Effector memory CD8-positive, alpha-beta T cell (primary cell): ENCODE results near the gene SMARCC2.
A peak's percentile ranks its signal among the peaks of the same experiment; 100 is the strongest.

Source experiments
- ATAC-seq: fragments of 150-1000 bp; cut with Tn5 transposase; replicated peaks from 2 replicates; pipeline ENCODE4 v1.10.0; 2021; ENCODE audit warnings: mild to moderate bottlenecking, moderate library complexity
- DNase-seq, 3 experiments: peaks; one replicate each; pipeline ENCODE4 v3.0.0; 2021
- H3K27ac Mint-ChIP-seq, 2 donors: one replicate each; pipeline ENCODE4 v1.8.0; 2022; ENCODE audit warnings: mild to moderate bottlenecking in 2 of 2, mixed read lengths in 2 of 2, moderate library complexity in 2 of 2
- H3K27me3 Mint-ChIP-seq, 2 donors: one replicate each; pipeline ENCODE4 v1.8.0; 2022; ENCODE audit warnings: mixed read lengths in 2 of 2
- H3K36me3 Mint-ChIP-seq: one replicate; pipeline ENCODE4 v1.8.0; 2022; ENCODE audit warnings: mild to moderate bottlenecking, moderate library complexity, mixed read lengths; ENCODE audit not compliant: insufficient read depth
- H3K4me1 Mint-ChIP-seq, 2 donors: one replicate each; pipeline ENCODE4 v1.8.0; 2022; ENCODE audit warnings: low read depth in 2 of 2, mixed read lengths in 2 of 2
- H3K4me3 Mint-ChIP-seq, 2 donors: one replicate each; pipeline ENCODE4 v1.8.0; 2022; ENCODE audit warnings: mild to moderate bottlenecking in 2 of 2, mixed read lengths in 2 of 2, moderate library complexity in 2 of 2
- H3K9me3 Mint-ChIP-seq, 2 donors: one replicate each; pipeline ENCODE4 v1.8.0; 2022; ENCODE audit warnings: mixed read lengths in 2 of 2

The SMARCC2 gene

GRCh38 chr12:56145217-56145616 is 44.1 kb downstream of the SMARCC2 start:
- H3K27ac Mint-ChIP-seq: peak overlapping the region in 1 of 2 donors; percentile 35
- DNase-seq (no peak), ATAC-seq (no peak)
- peaks cover 51% of the 10 kb centered on the region for H3K36me3 Mint-ChIP-seq
- peaks cover 19% of the 10 kb centered on the region in 2 donors for H3K4me1 Mint-ChIP-seq
- no peak overlapping the region for H3K4me3 Mint-ChIP-seq
- no peaks in the 10 kb centered on the region for H3K9me3 Mint-ChIP-seq
- no peaks in the 10 kb centered on the region for H3K27me3 Mint-ChIP-seq

- no peaks in the 10 kb centered on the region for H3K9me3 Mint-ChIP-seq
- ATAC-seq (no peak), DNase-seq (no peak)
- H3K27me3 Mint-ChIP-seq: no peaks in the 10 kb centered on the region
- peaks cover 63% of the 10 kb centered on the region for H3K36me3 Mint-ChIP-seq
- peaks cover 17 to 19% of the 10 kb centered on the region in 2 donors for H3K4me1 Mint-ChIP-seq
- H3K27ac Mint-ChIP-seq: peak overlapping the region; percentile 67 to 84
- no peak overlapping the region for H3K4me3 Mint-ChIP-seq
These were observed 45.4 kb downstream of the SMARCC2 start for GRCh38 chr12:56143870-56144269.

GRCh38 chr12:56143217-56143616 is 46.1 kb downstream of the SMARCC2 start:
- DNase-seq: no peak
- H3K27me3 Mint-ChIP-seq: no peaks in the 10 kb centered on the region
- H3K4me3 Mint-ChIP-seq: no peak overlapping the region
- H3K4me1 Mint-ChIP-seq: peaks cover 19 to 23% of the 10 kb centered on the region in 2 donors
- H3K9me3 Mint-ChIP-seq: no peaks in the 10 kb centered on the region
- peak overlapping the region; percentile 67 to 84 for H3K27ac Mint-ChIP-seq
- H3K36me3 Mint-ChIP-seq: peaks cover 69% of the 10 kb centered on the region
- ATAC-seq: peak; percentile 58

GRCh38 chr12:56141946-56142784 is 47.1 kb downstream of the SMARCC2 start:
- peaks cover 80% of the 10 kb centered on the region for H3K36me3 Mint-ChIP-seq
- H3K4me3 Mint-ChIP-seq: no peak overlapping the region
- no peaks in the 10 kb centered on the region for H3K9me3 Mint-ChIP-seq
- H3K27ac Mint-ChIP-seq: peak overlapping the region; percentile 67 to 84
- no peak for ATAC-seq
- H3K4me1 Mint-ChIP-seq: peaks cover 23 to 29% of the 10 kb centered on the region in 2 donors
- DNase-seq: no peak
- no peaks in the 10 kb centered on the region for H3K27me3 Mint-ChIP-seq

GRCh38 chr12:56137853-56138571 is 51.3 kb downstream of the SMARCC2 start:
- Mint-ChIP-seq H3K27ac (peak overlapping the region; percentile 13 to 67), H3K27me3 (no peaks in the 10 kb centered on the region), H3K4me3 (no peak overlapping the region), H3K36me3 (peaks cover 100% of the 10 kb centered on the region), H3K4me1 (peaks cover 22 to 30% of the 10 kb centered on the region in 2 donors), H3K9me3 (no peaks in the 10 kb centered on the region)
- ATAC-seq (no peak), DNase-seq (no peak)

DNA sequence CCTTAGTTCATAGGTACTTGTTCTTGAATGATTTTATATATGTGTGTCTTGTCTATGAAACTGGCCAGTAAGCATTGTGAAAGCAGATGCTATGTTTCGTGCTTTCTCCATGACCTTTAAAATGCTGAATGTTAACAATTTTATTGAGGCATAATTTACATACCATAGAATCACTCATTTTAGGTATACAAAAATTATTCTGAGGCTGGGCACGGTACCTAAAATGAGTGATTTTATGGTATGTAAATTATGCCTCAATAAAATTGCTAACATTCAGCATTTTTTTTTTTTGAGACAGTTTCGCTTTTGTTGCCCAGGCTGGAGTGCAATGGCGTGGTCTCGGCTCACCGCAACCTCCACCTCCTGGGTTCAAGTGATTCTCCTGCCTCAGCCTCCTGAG is 54.4 kb downstream of the SMARCC2 start:
- Mint-ChIP-seq H3K27ac (peak overlapping the region in 1 of 2 donors; percentile 49), H3K4me1 (peaks cover 28 to 29% of the 10 kb centered on the region in 2 donors), H3K27me3 (no peaks in the 10 kb centered on the region), H3K36me3 (peaks cover 94% of the 10 kb centered on the region), H3K9me3 (no peaks in the 10 kb centered on the region), H3K4me3 (no peak overlapping the region)
- DNase-seq (no peak), ATAC-seq (no peak)

- Mint-ChIP-seq H3K4me3 (peak overlapping the region; percentile 98 to 99), H3K27me3 (no peaks in the 10 kb centered on the region), H3K4me1 (peaks cover 44 to 55% of the 10 kb centered on the region in 2 donors), H3K36me3 (peaks cover 79% of the 10 kb centered on the region), H3K27ac (peak overlapping the region; percentile 97 to 98), H3K9me3 (no peaks in the 10 kb centered on the region)
- ATAC-seq (no peak), DNase-seq (no peak)
These were observed 58.4 kb downstream of the SMARCC2 start for GRCh38 chr12:56130876-56131275.

DNA sequence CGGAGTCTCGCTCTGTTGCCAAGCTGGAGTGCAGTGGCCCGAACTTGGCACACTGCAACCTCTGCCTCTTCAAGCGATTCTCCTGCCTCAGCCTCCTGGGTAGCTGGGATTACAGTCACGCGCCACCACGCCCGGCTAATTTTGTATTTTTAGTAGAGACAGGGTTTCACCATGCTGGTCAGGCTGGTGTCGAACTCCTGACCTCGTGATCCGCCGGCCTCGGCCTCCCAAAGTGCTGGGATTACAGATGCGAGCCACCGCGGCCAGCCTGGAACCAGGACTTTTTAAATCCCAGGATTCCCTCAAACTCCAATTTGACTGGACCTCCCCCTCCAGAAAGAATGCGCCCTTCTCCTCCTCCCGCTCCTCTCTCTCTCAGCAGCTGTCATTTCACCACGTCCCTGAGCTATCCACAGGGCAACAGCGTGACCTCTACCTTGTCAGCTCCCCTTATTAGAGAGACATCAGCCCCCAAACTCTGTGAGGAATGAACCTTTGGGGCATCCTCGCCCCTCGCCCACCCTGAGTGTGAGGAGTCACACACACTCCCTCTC is 59.3 kb downstream of the SMARCC2 start:
- no peak for DNase-seq
- Mint-ChIP-seq H3K27me3 (no peaks in the 10 kb centered on the region), H3K4me3 (peak overlapping the region; percentile 98 to 99), H3K4me1 (peaks cover 44 to 55% of the 10 kb centered on the region in 2 donors), H3K9me3 (no peaks in the 10 kb centered on the region), H3K27ac (peak overlapping the region; percentile 97 to 98), H3K36me3 (peaks cover 70% of the 10 kb centered on the region)
- ATAC-seq: no peak

DNA sequence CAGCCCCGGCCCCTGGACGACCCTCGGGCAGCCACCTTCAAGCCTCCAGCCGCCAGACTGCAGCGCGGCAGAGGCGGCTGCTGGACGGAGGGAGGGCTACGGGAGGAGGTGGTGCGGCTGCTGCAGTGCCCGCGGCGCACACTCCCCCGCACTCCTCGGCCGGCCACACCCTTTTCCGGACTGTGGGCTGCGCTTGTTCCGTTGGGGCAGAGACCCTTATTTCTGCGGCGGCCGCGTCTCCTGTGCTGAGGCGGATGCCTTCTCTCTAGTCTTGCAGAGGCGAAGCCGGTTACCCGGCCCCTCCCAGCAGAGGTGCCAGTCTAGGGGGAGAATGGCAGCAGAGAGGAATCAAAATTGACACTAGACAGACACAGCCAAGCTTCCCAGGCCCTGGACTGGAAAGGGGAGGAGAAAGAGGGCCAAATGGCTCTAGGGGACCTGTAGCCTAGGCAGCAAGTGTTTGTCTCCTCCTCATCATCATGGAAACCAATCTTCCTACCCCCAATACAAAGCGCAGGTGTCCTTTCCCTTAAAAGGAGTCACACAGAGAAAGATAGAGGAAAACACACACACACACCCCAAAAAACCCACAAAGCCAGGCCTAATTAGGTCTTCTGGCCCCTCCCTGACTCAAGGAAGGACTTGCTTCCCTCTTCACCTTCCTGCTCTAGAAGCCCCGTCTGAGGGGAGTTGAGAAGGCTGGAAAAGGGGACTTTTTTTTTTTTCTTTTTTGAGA is 59.9 kb downstream of the SMARCC2 start:
- Mint-ChIP-seq H3K4me1 (peaks cover 44 to 55% of the 10 kb centered on the region in 2 donors), H3K9me3 (no peaks in the 10 kb centered on the region), H3K36me3 (peaks cover 64% of the 10 kb centered on the region), H3K27ac (peak overlapping the region; percentile 97 to 98), H3K27me3 (no peaks in the 10 kb centered on the region), H3K4me3 (peak overlapping the region; percentile 98 to 99)
- ATAC-seq (peak; percentile 53), DNase-seq (peak; percentile 71 to 77 (median 77))

DNA sequence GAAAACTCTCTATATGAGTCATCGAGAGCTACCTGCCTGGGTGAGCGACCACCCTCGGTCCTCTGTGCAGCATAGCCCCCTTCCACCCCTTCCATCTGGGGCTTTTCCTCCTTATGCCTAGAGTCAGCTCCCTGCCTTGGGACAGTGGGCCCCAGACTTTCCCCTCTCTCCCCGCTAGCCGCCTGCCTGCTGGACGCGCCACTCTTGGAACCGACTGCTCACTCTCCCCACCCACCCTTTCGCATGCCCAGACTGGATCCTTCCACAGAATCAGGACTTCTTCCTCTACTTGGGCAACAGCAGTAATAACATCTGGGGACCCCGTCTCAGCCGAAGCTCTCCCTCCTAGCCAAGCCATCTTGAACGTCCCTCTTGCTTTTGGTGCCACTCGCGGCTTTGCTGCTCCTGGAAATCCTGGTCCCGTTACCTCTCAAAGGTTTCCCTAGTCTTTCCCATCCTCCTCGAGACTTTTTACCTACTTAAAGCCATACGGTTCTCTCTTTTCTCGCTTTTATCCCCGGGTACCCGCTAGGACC is 60.5 kb downstream of the SMARCC2 start:
- Mint-ChIP-seq H3K36me3 (peaks cover 57% of the 10 kb centered on the region), H3K9me3 (no peaks in the 10 kb centered on the region), H3K4me3 (peak overlapping the region; percentile 98 to 99), H3K4me1 (peaks cover 50 to 59% of the 10 kb centered on the region in 2 donors), H3K27ac (peak overlapping the region; percentile 97 to 98), H3K27me3 (no peaks in the 10 kb centered on the region)
- peak in 1 of 3 experiments; percentile 35 for DNase-seq
- no peak for ATAC-seq

GRCh38 chr12:56127888-56128669 is 61.2 kb downstream of the SMARCC2 start, which contains the start of gene ESYT1:
Gene ESYT1 (plus strand): TSS chr12:56128267. CDS start chr12:56128320, 53 bp downstream.
- Mint-ChIP-seq H3K4me1 (peaks cover 52 to 60% of the 10 kb centered on the region in 2 donors), H3K36me3 (peaks cover 55% of the 10 kb centered on the region), H3K27ac (peak within 1 kb of the TSS; percentile 97 to 98), H3K27me3 (no peaks in the 10 kb centered on the region), H3K4me3 (peak within 1 kb of the TSS; percentile 98 to 99), H3K9me3 (no peaks in the 10 kb centered on the region)
- DNase-seq (peak; percentile 94 to 97 (median 95)), ATAC-seq (peak; percentile 84)

GRCh38 chr12:56127485-56127887 is 61.8 kb downstream of the SMARCC2 start:
- Mint-ChIP-seq H3K4me3 (peak overlapping the region; percentile 98 to 99), H3K9me3 (no peaks in the 10 kb centered on the region), H3K36me3 (peaks cover 53% of the 10 kb centered on the region), H3K27ac (peak overlapping the region; percentile 97 to 98), H3K4me1 (peaks cover 52 to 59% of the 10 kb centered on the region in 2 donors), H3K27me3 (no peaks in the 10 kb centered on the region)
- DNase-seq: no peak
- ATAC-seq: no peak
